Heart right ventricle (tissue), 16 donors: ENCODE results near the gene PELI3. TPM values are rescaled to one million over a fixed set of nuclear protein-coding genes. Genes with fewer than 3 reads are reported as not detected.

Experiments used
- ATAC-seq, 8 donors: fragments of 200-7000 bp; cut with Tn5 transposase; one replicate each; pipeline ENCODE4 v1.9.1; 2020; ENCODE audit warnings: mild to moderate bottlenecking in 8 of 8, moderate library complexity in 8 of 8, moderate number of reproducible peaks in 1 of 8
- DNase-seq, 2 donors: peaks; one replicate each; pipeline ENCODE4 v3.0.0-alpha.2; 2020
- H3K27ac ChIP-seq, 10 donors: fragments of 200-600 bp; sonication (generic) in 2 of 10; one replicate each; pipeline versions ENCODE4 v1.5.0 to v1.8.0; 2020 to 2022; ENCODE audit warnings: mild to moderate bottlenecking in 3 of 10
- H3K27me3 ChIP-seq, 7 donors: fragments of 200-600 bp; one replicate each; pipeline ENCODE4 v1.8.0; 2021 to 2022; ENCODE audit warnings: mild to moderate bottlenecking in 2 of 7
- H3K36me3 ChIP-seq, 9 donors: fragments of 200-600 bp; sonication (generic) in 1 of 9; one replicate each; pipeline versions ENCODE4 v1.5.0 to v1.8.0; 2020 to 2022; ENCODE audit warnings: mild to moderate bottlenecking in 2 of 9
- H3K4me1 ChIP-seq, 9 donors: fragments of 200-600 bp; sonication (generic) in 1 of 9; one replicate each; pipeline versions ENCODE4 v1.5.0 to v1.8.0; 2020 to 2022; ENCODE audit warnings: mild to moderate bottlenecking in 4 of 9
- H3K4me3 ChIP-seq, 10 donors: fragments of 200-600 bp; sonication (generic) in 2 of 10; one replicate each; pipeline versions ENCODE4 v1.5.0 to v1.8.0; 2020 to 2022; ENCODE audit warnings: mild to moderate bottlenecking in 7 of 10, moderate library complexity in 2 of 10
- H3K9me3 ChIP-seq, 11 donors: fragments of 200-600 bp in 10 of 11; sonication (generic) in 2 of 11; one replicate each; pipeline versions ENCODE4 v1.5.0 to v1.8.0; 2013 to 2022; ENCODE audit warnings: mild to moderate bottlenecking in 2 of 11, control low read depth in 1 of 11, moderate library complexity in 1 of 11
- WGBS, 2 donors: extraction: QIAGEN DNeasy Blood & Tissue Kit; methylation state at CpG; one replicate each; pipeline ENCODE4 v1.1.7; 2013; ENCODE audit warnings: inconsistent platforms in 1 of 2; 5-methylcytosine and 5-hydroxymethylcytosine counted together
- intact Hi-C, 10 donors: fragments of 100-400 bp; cut with DNase I; formaldehyde crosslinking; loops; one replicate each; pipeline versions ENCODE4 v1.11.1 to v1.14.2; 2022
- polyA plus RNA-seq, 2 donors: library from polyadenylated mRNA; stranded (reverse); fragments of 200-250 nt; gene quantifications; one replicate each; pipeline ENCODE4 v1.2.3, GENCODE V29; 2013
- total RNA-seq, 10 donors: library from RNA; stranded (reverse); fragmentation: NEBNext Ultra II Directional in 3 of 10; extraction: Animal tissue kit (Norgen Biotek cat#: 25700) in 3 of 10; gene quantifications; one replicate each; pipeline versions ENCODE4 v1.2.1 to v1.2.4, GENCODE V29; 2021 to 2023
- TF ChIP-seq, protein P1 (sequence below), 9 donors: fragments of 200-600 bp; sonication (generic) in 2 of 9; IDR thresholded peaks; one replicate each; pipeline versions ENCODE4 v1.5.0 to v1.8.0; 2021 to 2022; ENCODE audit warnings: antibody characterized with exemption in 9 of 9, mild to moderate bottlenecking in 5 of 9, moderate library complexity in 1 of 9
- donor health status: Arrhythmogenic right ventricular cardiomyopathy.
- donor health status: ischemic (EF 13 %, LVEDD 7.1; RV severe dilation, severe dysfunction).
- donor health status: healthy with polysubstance abuse.
- donor health status: DM: no; HTN: yes; CAD: no.
- donor health status: DM: no; HTN: no; CAD: no.
- donor health status: ischemic (EF 25% LVEDD 6.9; RV normal size, moderate dysfunction).
- donor health status: ischemic (EF 25% LVEDD 5.7; RV mildly dilated, moderate dysfunction).
- donor health status: healthy.
- donor health status: DM: yes; HTN: yes; CAD: no.
- donor health status: Ischemic cardiomyopathy.
- donor health status: ischemic (EF 35%, LVEDD 5.7; RV mildly dilated, moderate dysfunction).
- donor health status: nonischemic (EF 11% LVEDD 7.7; RV severe dilation, severe dysfunction).
- donor health status: DM: yes; HTN: yes; CAD: no.
- donor health status: PGD.
- donor health status: ischemic (EF 29% LVEDD 5.4; RV normal size, mild dysfunction).
- donor health status: nonischemic (EF 23%, LVEDD 6.1; RV moderate dilation, normal function).

The PELI3 gene
- total and polyA plus RNA-seq, 12 donors: 3.5 to 10.9 (median 6.5) TPM

GRCh38 chr11:66465373-66466224 is 1.1 kb upstream of the PELI3 start:
- Histone ChIP-seq H3K27ac (peak overlapping the region in 8 of 10 donors; percentile 15 to 85 (median 76)), H3K9me3 (peaks cover 0 to 11% (median 0%) of the 10 kb centered on the region in 11 donors), H3K4me1 (peaks cover 0 to 30% (median 18%) of the 10 kb centered on the region in 9 donors), H3K4me3 (peak overlapping the region; percentile 42 to 97 (median 70)), H3K36me3 (peaks cover 0 to 7% (median 0%) of the 10 kb centered on the region in 9 donors), H3K27me3 (no peaks in the 10 kb centered on the region)
- intact Hi-C loops: no loop called here
- DNase-seq (no peak), ATAC-seq (no peak)
- TF ChIP-seq, protein P1, sequence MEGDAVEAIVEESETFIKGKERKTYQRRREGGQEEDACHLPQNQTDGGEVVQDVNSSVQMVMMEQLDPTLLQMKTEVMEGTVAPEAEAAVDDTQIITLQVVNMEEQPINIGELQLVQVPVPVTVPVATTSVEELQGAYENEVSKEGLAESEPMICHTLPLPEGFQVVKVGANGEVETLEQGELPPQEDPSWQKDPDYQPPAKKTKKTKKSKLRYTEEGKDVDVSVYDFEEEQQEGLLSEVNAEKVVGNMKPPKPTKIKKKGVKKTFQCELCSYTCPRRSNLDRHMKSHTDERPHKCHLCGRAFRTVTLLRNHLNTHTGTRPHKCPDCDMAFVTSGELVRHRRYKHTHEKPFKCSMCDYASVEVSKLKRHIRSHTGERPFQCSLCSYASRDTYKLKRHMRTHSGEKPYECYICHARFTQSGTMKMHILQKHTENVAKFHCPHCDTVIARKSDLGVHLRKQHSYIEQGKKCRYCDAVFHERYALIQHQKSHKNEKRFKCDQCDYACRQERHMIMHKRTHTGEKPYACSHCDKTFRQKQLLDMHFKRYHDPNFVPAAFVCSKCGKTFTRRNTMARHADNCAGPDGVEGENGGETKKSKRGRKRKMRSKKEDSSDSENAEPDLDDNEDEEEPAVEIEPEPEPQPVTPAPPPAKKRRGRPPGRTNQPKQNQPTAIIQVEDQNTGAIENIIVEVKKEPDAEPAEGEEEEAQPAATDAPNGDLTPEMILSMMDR (IDR thresholded peaks at IDR 0.05): no peak
- 32 to 42% methylated on average over 19 of the region's 19 CpGs for WGBS, 2 donors

DNA sequence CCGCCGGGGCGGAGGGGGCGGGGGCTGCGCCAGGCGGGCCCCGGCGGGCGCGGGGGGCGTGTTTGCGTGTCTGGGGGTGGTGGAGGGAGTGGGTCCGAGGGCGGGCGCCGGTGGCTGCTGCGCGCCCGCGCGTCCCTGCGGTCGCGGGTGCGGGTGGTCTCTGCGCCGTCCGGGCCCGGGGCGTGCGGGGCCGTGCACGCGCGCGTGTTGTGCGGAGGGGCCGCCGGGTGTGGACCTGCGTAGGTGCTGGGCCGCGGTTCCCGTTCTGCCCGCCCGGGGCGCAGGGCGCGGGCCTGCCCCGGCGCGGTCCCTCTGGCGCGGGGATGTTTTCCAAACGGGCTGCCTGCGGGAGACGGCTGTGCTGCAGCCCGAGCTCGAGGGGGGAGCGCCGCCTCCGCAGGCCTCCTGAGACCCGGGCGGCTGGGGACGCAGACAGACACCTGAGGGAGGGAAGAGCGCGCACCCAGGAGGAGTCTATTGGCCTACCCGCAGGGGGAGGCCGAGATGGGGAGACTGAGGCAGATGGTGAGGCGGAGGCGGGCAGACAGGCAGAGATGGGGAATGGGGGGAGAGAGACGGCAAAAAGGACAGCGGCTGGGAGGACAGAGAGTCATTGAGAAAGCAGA is 442 bp downstream of the PELI3 start:
- 2 to 3% methylated on average over 57 to 72 of the region's 72 CpGs for WGBS, 2 donors
- Histone ChIP-seq H3K4me3 (peak overlapping the region; percentile 16 to 97 (median 70)), H3K36me3 (peaks cover 0 to 22% (median 0%) of the 10 kb centered on the region in 9 donors), H3K4me1 (peaks cover 0 to 30% (median 18%) of the 10 kb centered on the region in 9 donors), H3K27me3 (no peaks in the 10 kb centered on the region), H3K27ac (peak overlapping the region in 6 of 10 donors; percentile 30 to 81 (median 56)), H3K9me3 (peaks cover 0 to 10% (median 0%) of the 10 kb centered on the region in 11 donors)
- TF ChIP-seq, protein P1 (IDR thresholded peaks at IDR 0.05): peak in 4 of 9 donors; percentile 30 to 41 (median 34)
- intact Hi-C loops: no loop called here
- ATAC-seq: peak in 3 of 8 donors; percentile 1 to 21 (median 4)
- DNase-seq: peak in 1 of 2 donors; percentile 49

DNA sequence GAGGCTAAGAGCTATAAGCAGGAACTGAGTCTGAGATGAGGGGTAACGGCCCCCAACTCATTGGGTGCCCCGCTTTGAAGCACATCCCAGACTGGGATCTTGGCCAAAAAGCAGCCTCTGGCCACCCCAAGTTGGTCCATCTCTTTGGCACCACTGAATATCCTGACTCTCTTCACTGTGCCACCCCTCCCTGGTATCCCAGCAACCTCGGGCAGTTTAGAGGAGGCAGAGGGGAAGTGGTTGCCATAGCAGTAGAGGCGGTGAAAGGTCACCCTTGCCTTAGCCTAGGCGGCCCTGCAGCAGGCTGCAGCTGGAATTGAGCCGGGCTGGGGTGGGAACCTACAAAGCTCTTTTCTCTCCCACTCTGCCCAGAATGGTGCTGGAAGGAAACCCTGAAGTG is 1.1 kb downstream of the PELI3 start:
- WGBS, 2 donors: 62% methylated on average over 6 of the region's 6 CpGs
- DNase-seq: no peak

DNA sequence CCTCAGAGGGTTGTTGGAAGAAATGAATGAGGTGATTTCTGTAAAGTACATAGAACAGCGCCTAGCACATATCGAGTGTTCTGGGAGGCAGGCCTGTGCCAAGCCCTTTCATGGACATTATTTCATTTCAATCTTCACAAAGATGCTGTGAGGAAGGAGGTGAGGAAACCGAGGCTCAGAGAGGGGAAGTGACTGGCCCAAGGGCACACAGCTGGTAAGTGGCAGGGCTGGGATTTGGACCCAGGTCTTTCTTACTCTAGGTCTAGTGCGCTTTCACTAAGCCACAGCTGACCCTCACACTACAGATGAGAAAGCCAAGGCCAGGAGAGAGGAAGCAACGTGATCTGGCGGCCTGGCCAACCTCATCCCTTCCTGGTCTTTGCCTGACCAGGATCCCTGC is 2.0 kb downstream of the PELI3 start:
- no peak overlapping the region for H3K4me3 ChIP-seq
- intact Hi-C loops: no loop called here
- WGBS, 2 donors: 86 to 89% methylated on average over 6 of the region's 6 CpGs

More for the DNA sequence above, 1.1 kb downstream of the PELI3 start:
- intact Hi-C loops: no loop called here
- peaks cover 0 to 30% (median 18%) of the 10 kb centered on the region in 9 donors for H3K4me1 ChIP-seq
- TF ChIP-seq, protein P1 (IDR thresholded peaks at IDR 0.05): no peak
- H3K36me3 ChIP-seq: peaks cover 0 to 28% (median 1%) of the 10 kb centered on the region in 9 donors
- peak overlapping the region in 2 of 10 donors; percentile 30 to 48 for H3K27ac ChIP-seq
- H3K4me3 ChIP-seq: peak overlapping the region in 9 of 10 donors; percentile 57 to 97 (median 71)
- H3K27me3 ChIP-seq: no peaks in the 10 kb centered on the region
- H3K9me3 ChIP-seq: peaks cover 0 to 7% (median 0%) of the 10 kb centered on the region in 11 donors
- peak in 1 of 8 donors; percentile 29 for ATAC-seq

More for the DNA sequence above, 2.0 kb downstream of the PELI3 start:
- Histone ChIP-seq H3K27me3 (no peaks in the 10 kb centered on the region), H3K4me1 (peaks cover 0 to 30% (median 18%) of the 10 kb centered on the region in 9 donors), H3K9me3 (no peaks in the 10 kb centered on the region), H3K27ac (no peak overlapping the region), H3K36me3 (peaks cover 0 to 37% (median 11%) of the 10 kb centered on the region in 9 donors)
- DNase-seq (no peak), ATAC-seq (no peak)
- TF ChIP-seq, protein P1 (IDR thresholded peaks at IDR 0.05): no peak
